ENCODE results near the gene ABHD2.
A peak's percentile ranks its signal among the peaks of the same experiment; 100 is the strongest.
"Not testable (repeated sequence)": the region's sequence is repeated elsewhere in the genome, so short reads cannot be mapped to it uniquely, and the experiment has no call there.

Gene ABHD2

DNA sequence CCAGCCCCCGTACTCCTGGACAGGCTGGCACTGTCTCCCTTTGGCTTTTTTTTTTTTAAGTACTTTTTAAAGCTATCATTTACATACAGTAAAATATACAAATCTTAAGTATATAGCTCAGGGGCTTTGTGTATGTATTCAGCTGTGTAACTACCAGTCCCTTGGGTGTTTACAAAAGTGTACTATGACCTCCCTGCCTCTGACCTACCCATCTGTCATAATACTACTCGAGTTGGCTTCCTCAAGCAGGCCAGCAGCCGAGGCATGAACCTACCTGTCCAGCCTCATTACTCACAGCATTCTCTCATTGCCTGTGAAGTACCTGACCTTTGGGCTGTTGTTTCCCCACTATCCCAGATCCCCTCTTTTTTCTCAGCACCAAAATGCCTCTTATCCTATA, 33.2 kb downstream of the ABHD2 start:
- DNase-seq (ENCODE audit: low read depth): no peak

DNA sequence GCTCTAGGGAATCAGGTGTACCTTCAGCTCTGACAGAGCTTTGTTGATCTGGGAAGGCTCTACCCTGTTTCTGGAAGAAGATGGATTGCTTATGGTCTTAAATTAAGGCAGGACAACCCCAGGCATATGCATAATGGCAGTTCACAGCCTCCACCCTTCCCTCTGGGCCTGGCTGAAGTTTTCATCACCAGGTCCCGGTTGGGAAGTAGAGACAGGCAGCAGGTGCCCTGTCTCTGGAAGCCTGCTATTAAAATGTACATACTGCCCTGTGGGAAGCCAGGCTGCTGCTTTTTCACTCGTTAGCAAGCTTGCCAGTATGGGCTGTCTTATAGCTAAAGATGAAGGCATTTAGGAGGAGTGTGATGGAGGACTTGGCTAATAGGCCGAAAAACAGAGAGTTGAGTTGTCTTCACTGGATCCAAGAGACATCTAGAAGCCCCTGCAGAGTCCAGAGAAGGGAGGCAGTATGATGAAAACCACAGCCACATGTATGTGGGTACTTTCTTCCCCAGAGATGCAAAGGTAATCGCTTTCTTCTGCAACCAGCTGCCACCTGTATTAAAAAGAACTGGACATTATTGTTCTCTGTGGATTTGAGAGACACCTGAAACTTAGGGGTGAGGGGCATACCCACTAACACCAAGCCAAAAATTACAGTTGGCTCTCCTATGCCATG, 34.4 kb downstream of the ABHD2 start:
- DNase-seq (ENCODE audit: low read depth): no peak

GRCh38 chr15:89123181-89123525, 34.9 kb downstream of the ABHD2 start:
- DNase-seq (ENCODE audit: low read depth): no peak

DNA sequence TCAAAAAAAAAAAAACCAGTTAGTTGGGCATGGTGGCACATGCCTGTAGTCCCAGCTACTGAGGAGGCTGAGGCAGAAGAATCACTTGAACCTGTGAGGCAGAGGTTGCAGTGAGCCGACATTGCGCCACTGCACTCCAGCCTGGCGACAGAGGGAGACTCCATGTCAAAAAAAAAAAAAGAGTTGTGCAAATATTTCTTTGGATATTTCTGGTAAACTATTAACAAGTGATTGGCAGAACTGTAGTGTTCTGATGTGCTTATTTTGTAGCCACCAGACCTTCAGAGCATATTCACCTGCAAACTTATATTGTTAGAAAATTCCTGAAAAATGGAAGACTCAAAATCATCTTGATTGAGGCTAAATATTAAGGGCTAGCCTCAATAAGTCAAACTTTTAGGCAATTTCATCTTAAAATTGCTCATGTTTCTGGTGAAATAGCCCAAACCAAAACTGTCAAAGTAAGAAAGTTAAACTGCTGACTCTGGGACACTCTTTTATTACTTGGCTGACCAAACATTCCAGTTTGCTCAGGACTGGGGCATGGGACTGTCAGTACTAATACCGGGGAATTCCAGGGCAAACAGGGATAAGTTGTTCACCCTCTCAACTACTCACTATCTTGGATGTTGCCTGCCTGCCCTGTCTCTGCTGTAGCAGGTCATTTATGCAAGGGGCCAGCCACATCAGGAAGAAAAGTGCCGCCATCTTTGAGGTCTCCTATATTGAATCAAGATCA, 37.0 kb downstream of the ABHD2 start:
- no peak for DNase-seq (ENCODE audit: low read depth)

DNA sequence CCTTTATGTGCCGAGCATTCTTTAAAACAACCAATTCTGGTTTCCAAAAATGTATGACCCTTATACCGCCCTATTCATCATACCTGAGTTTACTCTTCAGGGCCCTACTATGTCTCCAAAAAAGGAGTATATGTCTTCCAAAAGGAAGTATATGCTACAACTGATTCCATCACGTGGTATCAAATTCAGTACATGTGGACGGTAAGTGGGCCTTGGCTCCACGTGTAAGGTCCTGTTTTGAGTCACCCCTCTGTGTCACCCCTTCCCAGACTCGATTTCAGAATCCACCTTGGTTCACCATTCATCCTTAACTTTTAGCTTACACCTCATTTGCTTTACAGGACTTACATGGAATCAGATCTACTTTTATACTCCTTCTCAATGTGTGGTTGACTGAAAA, 37.8 kb downstream of the ABHD2 start:
- DNase-seq (ENCODE audit: low read depth): no peak

GRCh38 chr15:89127054-89127702, 38.9 kb downstream of the ABHD2 start:
- DNase-seq (ENCODE audit: low read depth): no peak

DNA sequence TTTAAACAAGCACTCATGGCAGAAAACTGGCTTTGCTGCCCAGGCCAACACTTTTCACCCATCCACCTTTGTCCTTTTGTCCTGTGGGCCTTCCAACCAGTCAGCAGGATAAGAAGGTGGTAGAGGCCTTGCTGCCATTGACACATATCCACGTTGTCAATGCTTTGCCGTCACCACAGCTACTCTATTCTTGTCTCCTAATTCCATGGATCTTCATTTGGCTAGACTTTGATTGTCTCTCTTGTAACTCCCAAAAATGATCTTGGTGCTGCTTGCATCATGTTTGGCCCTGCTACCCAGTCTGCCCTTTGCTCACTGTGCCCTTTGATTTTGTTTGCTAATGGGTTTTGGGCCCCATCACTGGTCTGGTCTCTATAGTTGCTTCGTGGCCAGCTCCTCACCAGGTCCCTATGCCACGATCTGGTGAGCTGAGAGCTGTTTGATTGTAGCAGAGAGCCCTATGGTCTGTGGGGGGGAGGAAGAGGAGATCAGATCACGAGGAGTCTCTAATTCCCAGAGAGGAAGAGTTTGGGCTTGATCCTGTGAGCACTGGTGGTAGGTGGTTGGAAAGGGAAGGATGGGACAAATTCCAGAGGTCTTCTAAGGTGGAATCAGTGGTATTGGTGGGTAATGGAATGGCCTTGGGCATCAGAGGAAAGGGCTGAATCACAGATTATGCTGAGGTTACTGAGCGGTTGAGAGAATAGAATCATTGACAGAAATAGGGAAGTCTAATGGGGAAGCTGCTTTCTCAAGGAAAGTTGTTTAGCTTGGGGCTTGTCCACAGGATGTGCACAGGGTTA, 40.3 kb downstream of the ABHD2 start:
- no peak for DNase-seq (ENCODE audit: low read depth)

GRCh38 chr15:89129123-89129815, 41.0 kb downstream of the ABHD2 start:
- DNase-seq (ENCODE audit: low read depth): no peak

GRCh38 chr15:89129816-89130134, 41.5 kb downstream of the ABHD2 start:
- DNase-seq (ENCODE audit: low read depth): no peak

DNA sequence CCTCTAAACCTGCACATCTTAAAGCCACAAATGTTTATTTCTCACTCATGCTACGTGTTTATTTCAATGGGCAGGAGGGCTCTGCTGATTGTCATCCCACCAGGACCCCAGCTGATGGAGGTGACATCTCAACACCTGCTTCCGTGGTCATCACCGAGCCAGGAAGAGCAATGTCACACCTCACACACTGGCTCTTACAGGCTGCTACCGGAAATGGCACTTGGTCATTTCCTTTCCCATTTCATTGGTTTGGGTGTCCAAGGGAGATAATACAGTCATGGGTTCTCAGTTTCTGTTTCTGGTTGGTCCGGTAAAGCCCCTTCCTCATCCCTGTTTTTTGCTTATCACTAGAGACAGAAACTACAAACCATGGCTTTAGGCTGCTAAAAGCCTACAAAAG, 41.9 kb downstream of the ABHD2 start:
- DNase-seq (ENCODE audit: low read depth): no peak

GRCh38 chr15:89131731-89132130, 43.5 kb downstream of the ABHD2 start:
- DNase-seq (ENCODE audit: low read depth): no peak

GRCh38 chr15:89132611-89133507, 44.6 kb downstream of the ABHD2 start:
- DNase-seq (ENCODE audit: low read depth): peak; percentile 64

GRCh38 chr15:89135387-89136077, 47.3 kb downstream of the ABHD2 start:
- DNase-seq (ENCODE audit: low read depth): not testable (repeated sequence)

DNA sequence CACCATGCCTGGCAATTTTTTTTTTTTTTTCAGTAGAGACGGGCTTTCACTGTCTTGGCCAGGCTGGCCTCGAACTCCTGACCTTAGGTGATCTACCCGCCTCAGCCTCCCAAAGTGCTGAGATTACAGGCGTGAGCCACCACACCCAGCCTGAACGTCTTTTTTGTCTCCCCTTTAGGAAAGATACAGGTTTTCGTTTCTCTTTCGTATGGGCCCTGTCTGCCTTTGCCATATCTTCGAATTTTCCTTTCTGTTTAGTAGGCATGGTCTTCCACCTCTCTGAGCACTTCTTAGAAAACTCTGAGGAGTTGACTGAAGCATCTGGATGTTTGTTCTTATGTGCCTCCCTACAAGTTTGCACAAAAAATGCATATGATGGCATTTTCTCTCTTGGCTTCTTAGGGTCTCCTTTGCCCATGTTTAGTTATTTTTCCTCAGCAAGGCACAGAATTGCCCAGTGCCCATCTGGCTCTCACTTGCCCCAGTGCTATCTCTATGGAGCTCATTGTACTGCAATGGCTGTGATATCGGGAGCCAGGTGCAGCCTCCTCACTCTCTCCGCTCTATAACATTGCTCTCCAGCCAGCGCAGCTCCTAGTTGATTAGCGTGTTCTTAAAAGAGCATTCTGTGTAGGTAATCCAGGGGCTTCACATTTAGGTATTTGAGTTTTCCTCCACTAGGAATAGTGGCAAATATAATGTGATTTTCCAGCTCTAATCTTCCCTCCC, 48.0 kb downstream of the ABHD2 start:
- DNase-seq (ENCODE audit: low read depth): no peak

- no peak for DNase-seq (ENCODE audit: low read depth)
These were observed 48.8 kb downstream of the ABHD2 start for GRCh38 chr15:89136818-89137772.

- no peak for DNase-seq (ENCODE audit: low read depth)
These were observed 49.7 kb downstream of the ABHD2 start for GRCh38 chr15:89137926-89138325.

DNA sequence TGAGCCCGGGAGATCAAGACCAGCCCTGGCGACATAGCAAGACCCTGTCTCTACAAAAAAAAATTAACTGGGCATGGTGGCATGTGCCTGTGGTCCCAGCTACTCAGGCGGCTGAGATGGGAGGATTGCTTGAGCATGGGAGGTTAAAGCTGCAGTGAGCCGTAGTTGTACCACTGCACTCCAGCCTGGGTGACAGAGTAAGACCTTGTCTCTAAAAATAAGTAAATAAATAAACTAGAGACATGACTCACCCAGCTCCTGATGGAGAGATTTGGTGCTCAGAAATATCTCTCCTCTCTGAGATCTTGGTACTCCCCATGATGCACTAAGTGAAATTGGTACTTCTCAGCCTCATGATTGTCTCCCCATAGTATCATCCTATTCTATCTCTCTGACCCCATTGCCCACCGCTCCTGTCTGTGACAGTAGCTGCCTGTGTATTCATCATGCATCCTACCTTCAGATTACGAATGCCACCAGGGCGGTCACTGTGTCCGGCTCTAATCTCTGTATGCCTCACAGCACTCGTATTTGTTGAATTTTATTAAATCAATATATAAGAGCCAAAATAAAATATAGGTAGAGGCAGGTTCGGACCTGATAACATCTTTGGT, 50.9 kb downstream of the ABHD2 start:
- DNase-seq (ENCODE audit: low read depth): no peak
